Fibroblast of mammary gland (primary cell): Measurements from ENCODE around the gene CYP2C19.

Source experiments
- DNase-seq: peaks from one replicate; pipeline ENCODE4 v3.0.0-alpha.2; 2010; ENCODE audit warnings: low read depth
- H3K4me3 ChIP-seq: 2 replicates; pipeline ENCODE4 v1.5.1; 2011; ENCODE audit warnings: low read depth, mild to moderate bottlenecking, low read length, moderate library complexity; ENCODE audit not compliant: control insufficient read depth
- CTCF ChIP-seq: conservative IDR thresholded peaks from 2 replicates; pipeline ENCODE4 v1.5.1; 2011; ENCODE audit warnings: low read depth, low read length, inconsistent platforms; ENCODE audit not compliant: control insufficient read depth, insufficient read depth

The CYP2C19 gene

GRCh38 chr10:94762393-94762792 is at the start of gene CYP2C19:
Gene CYP2C19 (plus strand): TSS chr10:94762681. CDS start chr10:94762706, 25 bp downstream.
- DNase-seq = no peak
- H3K4me3 ChIP-seq = no peak within 1 kb of the TSS
- no peak for TF ChIP-seq CTCF

- TF ChIP-seq CTCF = no peak
- DNase-seq = peak; percentile 1
- H3K4me3 ChIP-seq = no peak overlapping the region
Observed at GRCh38 chr10:94725871-94726270, 36.6 kb upstream of the CYP2C19 start.

- no peak for TF ChIP-seq CTCF
- no peak for DNase-seq
- H3K4me3 ChIP-seq = no peak overlapping the region
Observed at GRCh38 chr10:94735197-94735596, 27.3 kb upstream of the CYP2C19 start.

- H3K4me3 ChIP-seq = no peak overlapping the region
- no peak for DNase-seq
- TF ChIP-seq CTCF = no peak
Observed at GRCh38 chr10:94738588-94738987, 23.9 kb upstream of the CYP2C19 start.

- no peak overlapping the region for H3K4me3 ChIP-seq
- TF ChIP-seq CTCF = no peak
- DNase-seq = no peak
Observed at GRCh38 chr10:94747137-94747536, 15.3 kb upstream of the CYP2C19 start.

GRCh38 chr10:94747838-94748237 is 14.6 kb upstream of the CYP2C19 start:
- no peak for TF ChIP-seq CTCF
- DNase-seq = no peak
- no peak overlapping the region for H3K4me3 ChIP-seq

GRCh38 chr10:94757916-94758315 is 4.6 kb upstream of the CYP2C19 start:
- DNase-seq = no peak
- H3K4me3 ChIP-seq = no peak overlapping the region
- no peak for TF ChIP-seq CTCF
